ENCODE data around the gene DUSP16. TPM values are rescaled to one million over a fixed set of nuclear protein-coding genes. Genes with fewer than 3 reads are reported as not detected.
"Not testable (repeated sequence)": the region's sequence is repeated elsewhere in the genome, so short reads cannot be mapped to it uniquely, and the experiment has no call there.

DUSP16 gene
- total and polyA plus RNA-seq, 4 donors, result 17.7 to 23.2 (median 20.5) TPM

DNA sequence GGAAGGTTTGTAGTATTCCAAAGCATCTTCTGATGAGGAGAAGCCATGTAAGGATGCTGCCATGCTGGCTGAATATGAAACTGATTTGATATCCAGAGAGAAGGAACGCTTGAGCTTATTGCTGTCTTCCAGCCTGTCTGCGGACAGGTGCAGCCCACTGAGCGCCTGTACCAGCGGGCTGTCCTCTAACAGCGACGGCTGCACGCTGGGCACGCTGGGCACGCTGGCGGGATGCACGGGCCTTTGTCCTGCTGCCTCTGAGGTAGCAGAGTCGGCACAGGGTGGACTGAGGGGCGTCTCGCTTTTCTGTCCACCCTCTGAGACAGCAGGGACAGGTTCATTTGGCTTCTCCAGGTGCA lies 85.2 kb downstream of the DUSP16 start:
- no peak for DNase-seq (ENCODE audit: low read depth in 4 of 6, low spot score in 6 of 6)
- Histone ChIP-seq H3K4me3 (ENCODE audit: low read depth, low read length) (no peak overlapping the region), H3K4me1 (ENCODE audit: control insufficient read depth, insufficient read depth, low read length) (peaks cover 14% of the 10 kb centered on the region), H3K9me3 (ENCODE audit: control insufficient read depth, insufficient read depth, low read length) (no peaks in the 10 kb centered on the region), H3K27me3 (ENCODE audit: control insufficient read depth, insufficient read depth, low read length) (no peaks in the 10 kb centered on the region), H3K27ac (ENCODE audit: low read depth, low read length) (no peak overlapping the region), H3K36me3 (ENCODE audit: control insufficient read depth, insufficient read depth, low read length) (peaks cover 17% of the 10 kb centered on the region)
- WGBS (ENCODE audit: insufficient coverage), result 95% methylated on average over 14 of the region's 14 CpGs

DNA sequence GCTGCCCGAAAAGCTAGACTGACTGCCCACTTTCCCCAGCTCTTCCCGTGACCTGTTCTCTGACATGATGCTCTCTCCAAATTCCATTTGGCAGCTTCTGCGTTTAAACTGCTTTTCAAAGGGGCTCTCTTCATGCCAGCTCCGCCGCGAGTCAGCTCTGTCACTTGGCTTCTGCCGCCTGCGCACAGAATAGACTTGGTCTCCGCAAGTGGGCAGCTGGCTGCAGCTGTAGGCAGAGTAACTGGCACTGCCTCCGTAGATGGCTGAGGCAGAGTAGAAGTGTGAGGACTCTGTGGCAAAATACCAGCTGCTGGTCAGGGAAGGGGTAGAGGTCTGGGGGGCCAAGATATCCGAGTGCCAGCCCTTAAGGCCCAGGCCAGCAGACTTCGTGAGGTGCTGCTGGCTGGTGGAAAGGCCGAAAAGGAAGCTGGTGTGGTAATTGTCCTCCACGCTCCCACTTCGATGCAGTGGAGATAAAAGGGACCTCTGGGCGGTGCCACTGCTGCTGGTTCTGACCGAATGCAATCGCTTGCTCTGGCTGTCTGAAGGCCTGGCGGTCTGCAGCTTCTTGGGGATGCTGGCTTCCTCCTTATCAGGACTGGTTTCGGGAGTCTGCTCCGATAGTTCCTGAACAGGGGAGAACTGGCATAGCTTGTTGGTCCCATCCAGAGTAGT lies 85.7 kb downstream of the DUSP16 start:
- peaks cover 21% of the 10 kb centered on the region for H3K36me3 ChIP-seq (ENCODE audit: control insufficient read depth, insufficient read depth, low read length)
- peaks cover 14% of the 10 kb centered on the region for H3K4me1 ChIP-seq (ENCODE audit: control insufficient read depth, insufficient read depth, low read length)
- peak in 5 of 6 donors; percentile 5 to 77 (median 26) for DNase-seq (ENCODE audit: low read depth in 4 of 6, low spot score in 6 of 6)
- H3K27me3 ChIP-seq (ENCODE audit: control insufficient read depth, insufficient read depth, low read length), result no peaks in the 10 kb centered on the region
- H3K4me3 ChIP-seq (ENCODE audit: low read depth, low read length), result no peak overlapping the region
- H3K9me3 ChIP-seq (ENCODE audit: control insufficient read depth, insufficient read depth, low read length), result no peaks in the 10 kb centered on the region
- 83% methylated on average over 21 of the region's 21 CpGs for WGBS (ENCODE audit: insufficient coverage)
- H3K27ac ChIP-seq (ENCODE audit: low read depth, low read length), result peak overlapping the region; percentile 15

DNA sequence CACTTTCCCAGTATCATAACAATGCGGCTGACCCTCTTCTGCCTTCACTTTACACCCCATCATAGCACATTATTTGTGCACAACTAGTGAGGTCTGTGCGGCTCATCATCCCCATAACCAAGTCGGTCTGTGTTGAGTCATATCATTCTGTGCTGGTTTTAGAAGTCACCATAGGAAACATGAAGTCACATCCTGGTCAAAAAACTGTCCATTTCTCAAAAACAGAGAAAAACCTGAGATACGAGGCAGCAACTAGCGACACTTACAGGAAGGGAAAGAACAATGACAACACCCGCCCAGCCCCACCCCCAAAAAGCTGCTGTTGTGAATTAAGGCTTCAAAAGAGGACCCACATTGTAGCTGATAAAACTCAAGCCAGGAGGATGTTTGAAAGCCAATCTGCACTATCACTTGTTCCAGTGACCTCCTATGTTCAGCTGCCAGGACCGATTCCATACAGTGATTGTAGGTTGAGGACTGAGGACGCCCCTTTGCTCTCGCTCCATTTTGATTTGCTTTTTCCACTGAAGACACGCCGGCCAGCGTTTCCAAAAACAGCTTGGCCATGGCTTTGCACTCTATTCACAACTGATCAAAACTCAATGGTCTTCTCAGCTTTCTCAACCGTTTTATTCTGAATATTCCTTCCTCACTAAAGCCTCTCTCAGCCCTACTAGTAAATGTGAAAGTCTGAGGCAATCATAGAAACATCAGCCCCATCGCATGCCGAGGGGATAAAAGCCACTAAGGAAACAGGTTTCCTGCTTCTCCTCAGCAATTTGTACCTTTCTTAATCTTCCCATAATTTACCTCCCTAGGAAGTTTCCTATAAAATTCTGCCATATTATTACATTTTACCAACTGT lies 87.5 kb downstream of the DUSP16 start:
- peaks cover 14% of the 10 kb centered on the region for H3K4me1 ChIP-seq (ENCODE audit: control insufficient read depth, insufficient read depth, low read length)
- no peaks in the 10 kb centered on the region for H3K9me3 ChIP-seq (ENCODE audit: control insufficient read depth, insufficient read depth, low read length)
- no peak for DNase-seq (ENCODE audit: low read depth in 4 of 6, low spot score in 6 of 6)
- WGBS (ENCODE audit: insufficient coverage), result 89% methylated on average over 8 of the region's 15 CpGs
- H3K4me3 ChIP-seq (ENCODE audit: low read depth, low read length), result no peak overlapping the region
- peaks cover 21% of the 10 kb centered on the region for H3K36me3 ChIP-seq (ENCODE audit: control insufficient read depth, insufficient read depth, low read length)
- no peak overlapping the region for H3K27ac ChIP-seq (ENCODE audit: low read depth, low read length)
- no peaks in the 10 kb centered on the region for H3K27me3 ChIP-seq (ENCODE audit: control insufficient read depth, insufficient read depth, low read length)

- 95% methylated on average over 7 of the region's 8 CpGs for WGBS (ENCODE audit: insufficient coverage)
- Histone ChIP-seq H3K36me3 (ENCODE audit: control insufficient read depth, insufficient read depth, low read length) (peaks cover 21% of the 10 kb centered on the region), H3K27ac (ENCODE audit: low read depth, low read length) (no peak overlapping the region), H3K4me1 (ENCODE audit: control insufficient read depth, insufficient read depth, low read length) (peaks cover 14% of the 10 kb centered on the region), H3K9me3 (ENCODE audit: control insufficient read depth, insufficient read depth, low read length) (no peaks in the 10 kb centered on the region), H3K4me3 (ENCODE audit: low read depth, low read length) (no peak overlapping the region), H3K27me3 (ENCODE audit: control insufficient read depth, insufficient read depth, low read length) (no peaks in the 10 kb centered on the region)
- no peak for DNase-seq (ENCODE audit: low read depth in 4 of 6, low spot score in 6 of 6)
Observed at GRCh38 chr12:12474471-12474928, 88.2 kb downstream of the DUSP16 start.

GRCh38 chr12:12473223-12473622 lies 89.4 kb downstream of the DUSP16 start:
- Histone ChIP-seq H3K27me3 (ENCODE audit: control insufficient read depth, insufficient read depth, low read length) (no peaks in the 10 kb centered on the region), H3K27ac (ENCODE audit: low read depth, low read length) (no peak overlapping the region), H3K4me3 (ENCODE audit: low read depth, low read length) (no peak overlapping the region), H3K4me1 (ENCODE audit: control insufficient read depth, insufficient read depth, low read length) (peaks cover 14% of the 10 kb centered on the region), H3K9me3 (ENCODE audit: control insufficient read depth, insufficient read depth, low read length) (no peaks in the 10 kb centered on the region), H3K36me3 (ENCODE audit: control insufficient read depth, insufficient read depth, low read length) (peaks cover 21% of the 10 kb centered on the region)
- WGBS (ENCODE audit: insufficient coverage), result 100% methylated on average over 4 of the region's 4 CpGs
- no peak for DNase-seq (ENCODE audit: low read depth in 4 of 6, low spot score in 6 of 6)

GRCh38 chr12:12471982-12472961 lies 90.4 kb downstream of the DUSP16 start:
- not testable (repeated sequence) for H3K27ac ChIP-seq (ENCODE audit: low read depth, low read length); H3K4me3 ChIP-seq (ENCODE audit: low read depth, low read length); H3K4me1 ChIP-seq (ENCODE audit: control insufficient read depth, insufficient read depth, low read length); H3K9me3 ChIP-seq (ENCODE audit: control insufficient read depth, insufficient read depth, low read length); H3K27me3 ChIP-seq (ENCODE audit: control insufficient read depth, insufficient read depth, low read length); DNase-seq (ENCODE audit: low read depth in 4 of 6, low spot score in 6 of 6)
- H3K36me3 ChIP-seq (ENCODE audit: control insufficient read depth, insufficient read depth, low read length), result peaks cover 20% of the 10 kb centered on the region
- WGBS (ENCODE audit: insufficient coverage), result 97% methylated on average over 18 of the region's 37 CpGs

DNA sequence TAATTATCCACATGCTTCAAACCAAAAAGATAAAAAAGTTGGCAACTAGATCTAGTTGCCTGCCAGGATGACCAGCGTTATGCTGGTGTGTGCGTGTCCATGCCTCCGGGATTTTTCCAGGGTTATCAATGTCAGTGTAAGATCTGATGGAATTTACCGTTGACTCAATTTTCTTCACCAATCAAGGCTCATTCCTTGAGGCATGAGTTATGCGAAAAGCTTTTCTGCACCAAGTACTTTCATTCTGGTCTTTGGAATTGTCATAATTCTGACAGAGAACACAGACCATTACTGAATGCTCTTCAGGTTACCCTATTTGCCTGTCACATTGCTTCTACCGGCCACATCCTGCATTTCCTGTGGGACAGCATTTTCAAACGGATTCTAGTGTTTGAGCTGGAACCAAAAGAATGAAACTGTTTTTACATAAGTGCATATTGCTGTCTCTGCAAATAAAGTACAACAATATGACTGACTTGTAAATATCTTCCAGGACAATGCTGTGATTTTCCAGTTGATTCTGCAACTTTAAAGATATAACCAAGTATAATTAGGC lies 91.8 kb downstream of the DUSP16 start:
- Histone ChIP-seq H3K36me3 (ENCODE audit: control insufficient read depth, insufficient read depth, low read length) (peaks cover 10% of the 10 kb centered on the region), H3K9me3 (ENCODE audit: control insufficient read depth, insufficient read depth, low read length) (no peaks in the 10 kb centered on the region), H3K27ac (ENCODE audit: low read depth, low read length) (no peak overlapping the region), H3K4me1 (ENCODE audit: control insufficient read depth, insufficient read depth, low read length) (no peaks in the 10 kb centered on the region), H3K27me3 (ENCODE audit: control insufficient read depth, insufficient read depth, low read length) (no peaks in the 10 kb centered on the region), H3K4me3 (ENCODE audit: low read depth, low read length) (no peak overlapping the region)
- DNase-seq (ENCODE audit: low read depth in 4 of 6, low spot score in 6 of 6), result no peak
- WGBS (ENCODE audit: insufficient coverage), result 80% methylated on average over 3 of the region's 7 CpGs

- no peaks in the 10 kb centered on the region for H3K9me3 ChIP-seq (ENCODE audit: control insufficient read depth, insufficient read depth, low read length)
- H3K4me1 ChIP-seq (ENCODE audit: control insufficient read depth, insufficient read depth, low read length), result no peaks in the 10 kb centered on the region
- no peak overlapping the region for H3K4me3 ChIP-seq (ENCODE audit: low read depth, low read length)
- 100% methylated on average over 4 of the region's 7 CpGs for WGBS (ENCODE audit: insufficient coverage)
- H3K27ac ChIP-seq (ENCODE audit: low read depth, low read length), result no peak overlapping the region
- H3K27me3 ChIP-seq (ENCODE audit: control insufficient read depth, insufficient read depth, low read length), result no peaks in the 10 kb centered on the region
- peaks cover 15% of the 10 kb centered on the region for H3K36me3 ChIP-seq (ENCODE audit: control insufficient read depth, insufficient read depth, low read length)
- no peak for DNase-seq (ENCODE audit: low read depth in 4 of 6, low spot score in 6 of 6)
Observed at GRCh38 chr12:12469386-12469785, 93.3 kb downstream of the DUSP16 start.

GRCh38 chr12:12468575-12468974 lies 94.1 kb downstream of the DUSP16 start:
- H3K27me3 ChIP-seq (ENCODE audit: control insufficient read depth, insufficient read depth, low read length), result no peaks in the 10 kb centered on the region
- no peak overlapping the region for H3K27ac ChIP-seq (ENCODE audit: low read depth, low read length)
- DNase-seq (ENCODE audit: low read depth in 4 of 6, low spot score in 6 of 6), result no peak
- peaks cover 15% of the 10 kb centered on the region for H3K36me3 ChIP-seq (ENCODE audit: control insufficient read depth, insufficient read depth, low read length)
- no peaks in the 10 kb centered on the region for H3K9me3 ChIP-seq (ENCODE audit: control insufficient read depth, insufficient read depth, low read length)
- H3K4me3 ChIP-seq (ENCODE audit: low read depth, low read length), result no peak overlapping the region
- no peaks in the 10 kb centered on the region for H3K4me1 ChIP-seq (ENCODE audit: control insufficient read depth, insufficient read depth, low read length)
- WGBS (ENCODE audit: insufficient coverage), result no CpG with 5 or more reads among the region's 3 CpGs
